NCI-H2107 (cell line): ENCODE data around the gene ANKK1.

Experiments used
- DNase-seq: peaks from one replicate; lab custom pipeline; 2025; lab: John Stamatoyannopoulos, UW

The ANKK1 gene

DNA sequence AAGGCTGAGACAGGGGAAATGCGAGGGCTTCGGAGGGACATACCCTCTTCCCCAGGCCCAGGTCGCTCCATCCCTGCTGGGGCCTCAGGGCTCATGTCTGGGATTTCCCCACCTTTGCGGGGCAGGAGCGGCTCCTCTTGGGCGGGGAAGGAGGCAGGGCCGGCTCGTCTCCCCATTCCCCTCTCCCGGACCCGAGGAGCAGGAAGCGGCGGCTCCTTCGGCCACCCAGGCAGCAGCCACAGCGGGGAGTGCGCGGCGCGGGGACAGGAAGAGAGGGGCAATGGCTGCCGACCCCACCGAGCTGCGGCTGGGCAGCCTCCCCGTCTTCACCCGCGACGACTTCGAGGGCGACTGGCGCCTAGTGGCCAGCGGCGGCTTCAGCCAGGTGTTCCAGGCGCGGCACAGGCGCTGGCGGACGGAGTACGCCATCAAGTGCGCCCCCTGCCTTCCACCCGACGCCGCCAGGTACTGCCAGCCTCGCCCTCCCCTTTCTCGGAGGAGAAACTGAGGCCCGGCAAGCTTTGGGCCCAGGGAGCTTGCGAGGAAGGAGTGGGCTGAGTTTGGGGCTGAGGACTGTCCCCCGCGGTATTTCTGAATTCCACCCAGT is at the start of gene ANKK1:
Gene ANKK1 (plus strand): TSS at position 175 of the 607 bp plus-strand sequence. CDS start 106 bp downstream, at position 281.
- no peak for DNase-seq

GRCh38 chr11:113338730-113339129 is 48.8 kb upstream of the ANKK1 start:
- DNase-seq, result no peak

GRCh38 chr11:113339929-113340589 is 47.5 kb upstream of the ANKK1 start:
- DNase-seq, result no peak

DNA sequence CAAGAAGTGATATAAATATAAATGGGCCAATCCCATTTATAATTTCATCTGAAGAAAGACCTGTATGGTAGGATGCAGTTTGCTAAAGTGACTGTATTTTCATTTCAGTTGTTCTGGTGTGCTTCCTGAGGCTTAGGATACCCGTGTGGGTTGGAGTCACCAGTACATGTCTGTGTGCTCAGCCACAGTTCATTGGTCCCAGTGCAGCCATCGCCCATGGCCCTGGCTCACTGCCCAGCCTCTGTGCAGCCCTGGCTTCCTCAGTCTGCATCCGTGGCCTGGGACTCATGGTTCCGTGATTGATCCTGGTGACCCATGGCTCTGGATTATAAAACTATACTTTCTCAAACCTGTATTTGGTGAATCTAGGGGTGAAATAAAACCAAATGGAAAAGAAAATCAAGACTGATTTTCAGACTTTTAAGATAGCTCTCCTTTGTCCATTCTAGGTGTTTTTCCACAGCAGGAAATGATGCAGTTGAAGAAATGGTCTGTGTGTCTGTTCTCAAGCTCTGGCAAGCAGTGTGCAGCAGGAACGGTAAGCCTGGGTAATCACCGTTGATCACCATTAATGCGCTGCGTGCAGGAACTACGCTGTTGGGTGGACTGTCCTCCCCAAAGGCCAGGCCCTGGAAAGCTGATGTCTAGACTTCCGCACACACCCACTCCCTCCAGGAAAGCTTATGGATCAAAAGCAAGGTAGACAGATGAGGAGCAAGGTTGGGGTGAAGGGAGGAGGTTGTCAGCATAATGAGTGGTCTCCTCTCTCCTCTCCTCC is 46.0 kb upstream of the ANKK1 start:
- no peak for DNase-seq

- DNase-seq, result no peak
Observed at GRCh38 chr11:113345978-113346377, 41.6 kb upstream of the ANKK1 start.

DNA sequence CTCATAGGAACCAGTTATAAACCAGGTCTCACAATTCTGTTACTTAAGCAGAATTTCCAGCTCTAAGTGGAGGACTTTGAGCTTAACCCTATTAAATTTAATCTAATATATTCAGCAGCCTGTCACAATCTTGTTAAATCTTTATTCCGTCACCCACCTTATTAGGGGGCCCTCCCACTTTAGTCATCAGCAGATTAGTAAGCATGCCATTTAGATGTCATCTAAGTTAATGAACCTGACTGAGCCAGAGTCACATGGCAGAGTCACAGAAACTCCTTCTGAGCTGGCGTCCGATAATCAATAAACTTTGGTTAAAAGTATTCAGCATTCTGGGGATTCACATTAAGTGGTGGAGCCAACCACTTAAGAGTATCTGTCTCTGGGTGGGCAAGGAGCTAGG is 38.1 kb upstream of the ANKK1 start:
- no peak for DNase-seq

DNA sequence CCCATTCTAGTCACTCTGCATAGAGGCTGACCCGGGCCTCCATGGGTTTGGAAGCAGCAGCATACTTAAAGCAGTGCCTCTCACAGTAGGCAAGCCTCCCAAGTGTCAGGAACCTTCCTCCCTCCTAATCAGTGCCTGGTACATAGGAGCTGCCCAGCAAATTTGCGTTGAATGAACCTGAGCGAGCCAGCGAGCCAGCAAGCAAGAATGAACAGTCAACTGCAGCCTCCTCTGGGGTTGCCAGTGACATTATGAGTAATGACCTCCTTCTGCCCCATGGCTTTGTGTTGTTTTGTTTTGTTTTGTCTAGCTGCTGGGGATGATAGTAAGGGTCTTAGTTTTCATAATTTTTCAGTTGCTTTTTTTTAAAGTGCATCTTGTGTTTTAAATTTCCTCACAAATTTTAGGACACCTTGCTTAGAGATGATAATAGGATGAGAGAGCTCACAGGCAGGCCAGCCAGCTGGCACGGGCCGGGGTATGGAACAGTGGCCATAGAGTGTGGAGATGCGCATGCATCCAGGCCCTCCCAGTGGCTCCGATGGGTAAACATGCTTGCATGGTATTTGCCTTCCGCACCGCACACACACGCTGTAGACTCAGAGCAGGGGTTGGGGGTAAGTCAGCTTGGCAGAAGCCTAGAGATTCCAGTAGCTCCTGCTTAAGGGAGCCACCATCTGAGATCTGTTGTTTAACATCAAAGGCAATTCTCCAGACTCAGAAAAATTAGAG is 37.1 kb upstream of the ANKK1 start:
- no peak for DNase-seq

DNA sequence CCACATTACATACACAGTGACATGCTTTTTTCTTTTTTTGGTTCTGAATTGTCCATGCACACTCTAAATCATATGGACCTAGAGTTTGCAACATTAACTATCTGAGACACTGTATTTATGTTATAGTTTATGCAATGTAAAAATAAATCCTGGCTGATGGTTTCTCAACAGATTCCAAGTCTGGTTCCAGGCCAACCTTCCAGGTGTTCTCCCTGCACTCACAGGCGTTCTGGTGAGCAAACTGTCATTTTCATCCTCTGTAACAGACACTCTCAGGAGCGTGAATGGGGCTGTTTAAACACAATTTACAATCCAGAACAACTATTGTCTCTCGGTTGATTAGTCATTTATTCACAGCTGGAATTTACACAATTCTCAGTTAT is 36.5 kb upstream of the ANKK1 start:
- DNase-seq, result no peak

GRCh38 chr11:113351480-113351879 is 36.1 kb upstream of the ANKK1 start:
- DNase-seq, result no peak

DNA sequence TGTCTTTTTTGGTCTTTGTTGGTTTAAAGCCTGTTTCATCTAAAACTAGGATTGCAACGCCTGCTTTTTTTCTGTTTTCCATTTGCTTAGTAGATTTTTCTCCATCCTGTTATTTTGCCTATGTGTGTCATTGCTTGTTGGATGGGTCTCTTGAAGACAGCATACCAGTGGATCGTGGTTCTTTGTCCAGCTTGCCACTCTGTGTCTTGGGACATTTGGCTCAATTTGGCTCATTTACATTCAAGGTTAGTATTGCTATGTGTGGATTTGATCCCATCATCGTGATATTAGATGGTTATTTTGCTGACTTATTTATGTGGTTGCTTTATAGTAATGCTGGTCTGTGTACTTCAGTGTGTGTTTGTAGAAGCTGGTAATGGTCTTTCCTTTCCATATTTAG is 31.4 kb upstream of the ANKK1 start:
- no peak for DNase-seq

GRCh38 chr11:113363406-113363805 is 24.2 kb upstream of the ANKK1 start:
- DNase-seq, result no peak

DNA sequence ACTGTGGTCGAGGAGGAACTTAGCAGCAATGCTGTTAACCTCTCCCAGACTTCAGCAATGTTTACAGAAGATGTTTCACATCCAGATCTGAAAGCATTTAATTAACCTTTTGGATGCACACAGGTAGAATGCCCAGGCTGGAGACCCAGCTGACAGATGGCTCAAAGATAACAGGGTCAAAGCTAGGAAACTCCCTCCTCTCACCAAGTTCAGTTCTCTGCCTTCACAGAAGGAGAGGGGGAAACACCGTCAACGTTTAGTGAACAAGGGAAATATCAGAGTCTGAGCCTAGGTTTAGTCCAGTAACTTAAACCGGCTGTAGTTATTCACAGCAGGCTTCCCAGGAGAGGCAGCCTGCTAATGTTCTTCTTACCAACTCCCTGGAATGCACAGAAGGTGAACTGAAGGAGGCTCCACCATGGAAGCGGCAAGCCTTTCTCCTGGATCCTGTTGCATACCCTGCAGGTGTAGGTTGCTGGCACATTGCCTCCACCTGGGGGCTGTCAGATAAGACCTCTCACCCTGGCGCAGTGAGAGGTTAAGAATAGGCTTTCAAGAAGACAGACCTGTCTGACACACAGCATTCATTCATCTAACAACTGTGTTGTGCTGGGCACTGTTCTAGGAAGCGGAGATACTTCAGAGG is 23.5 kb upstream of the ANKK1 start:
- DNase-seq, result no peak

DNA sequence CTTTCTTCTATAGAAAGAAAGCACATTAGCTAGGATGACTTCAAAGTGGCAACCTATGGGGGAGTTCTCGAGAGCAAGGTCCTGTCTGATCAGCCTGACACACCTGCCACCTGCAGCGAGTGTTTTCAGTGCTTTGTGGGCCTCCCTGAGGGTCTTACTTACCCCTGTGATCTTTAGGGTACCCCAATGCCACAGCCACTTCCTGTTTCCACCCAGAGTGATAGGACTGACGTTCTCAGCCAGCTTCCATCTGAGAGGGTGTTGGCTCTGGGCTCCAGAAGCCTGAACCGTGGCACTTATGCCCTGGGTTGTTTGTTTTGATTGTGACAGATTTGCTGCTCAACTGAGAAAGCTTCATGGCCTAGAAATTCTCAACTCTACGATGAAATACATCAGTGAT is 21.7 kb upstream of the ANKK1 start:
- DNase-seq, result no peak

GRCh38 chr11:113369411-113369810 is 18.2 kb upstream of the ANKK1 start:
- no peak for DNase-seq

- DNase-seq, result no peak
Observed at GRCh38 chr11:113370634-113371033, 16.9 kb upstream of the ANKK1 start.

DNA sequence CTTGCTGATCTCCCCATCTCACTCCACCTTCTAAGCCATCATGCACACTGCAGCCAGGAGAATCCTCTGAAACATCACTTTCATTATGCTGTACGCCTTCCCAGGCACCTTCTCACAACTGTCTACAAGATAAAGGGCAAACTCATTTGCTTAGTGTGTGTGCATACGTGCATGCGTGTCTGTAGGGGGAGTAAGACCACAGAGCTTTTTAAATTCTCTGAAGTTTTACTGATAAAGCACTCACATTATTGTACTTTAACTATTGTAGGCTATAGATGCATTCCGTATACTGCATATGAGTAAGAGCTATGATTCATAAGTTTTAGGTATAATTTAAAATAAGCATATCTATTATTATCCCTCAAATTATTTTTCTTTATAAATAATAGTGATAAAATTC is 15.3 kb upstream of the ANKK1 start:
- no peak for DNase-seq

DNA sequence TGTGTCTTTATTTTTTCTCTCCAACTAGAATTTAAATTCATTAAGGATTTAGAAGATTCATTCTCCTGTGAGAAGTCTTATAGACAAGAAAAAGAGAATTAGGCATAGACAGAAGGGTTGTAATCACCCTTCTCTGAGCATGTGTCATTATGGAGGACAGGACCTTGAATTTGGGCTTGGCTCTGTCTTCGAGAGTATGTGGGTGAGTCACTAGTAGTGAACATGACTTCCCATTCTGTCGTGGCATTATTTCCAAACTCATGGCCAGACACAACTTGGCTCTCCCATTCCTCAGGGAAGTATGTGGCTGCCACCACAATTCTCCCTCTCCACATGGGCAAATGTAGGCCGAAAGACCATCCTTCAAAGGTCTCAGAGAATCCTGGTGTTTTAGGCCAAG is 14.3 kb upstream of the ANKK1 start:
- DNase-seq, result no peak

- DNase-seq, result no peak
Observed at GRCh38 chr11:113373981-113374560, 13.5 kb upstream of the ANKK1 start.

GRCh38 chr11:113375402-113375801 is 12.2 kb upstream of the ANKK1 start:
- DNase-seq, result no peak

DNA sequence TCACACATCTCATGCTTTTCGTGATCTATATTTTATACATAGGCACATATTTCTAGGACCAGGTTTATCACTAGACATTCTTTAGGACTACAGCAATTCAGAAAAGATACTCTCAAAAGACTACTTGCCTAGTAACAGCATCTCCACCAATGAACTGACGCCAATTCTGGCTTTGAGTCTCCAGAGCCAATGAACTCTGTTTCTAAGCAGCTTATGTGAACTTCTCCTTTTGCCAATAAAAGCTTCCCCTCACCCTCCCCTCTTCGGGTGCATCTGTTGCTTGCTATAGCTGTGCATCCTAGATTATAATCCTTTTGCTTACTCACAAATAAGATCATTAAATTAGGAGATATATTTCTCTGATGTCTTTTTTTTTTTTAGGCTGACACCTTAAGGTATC is 11.4 kb upstream of the ANKK1 start:
- no peak for DNase-seq

GRCh38 chr11:113377681-113378412 is 9.7 kb upstream of the ANKK1 start:
- no peak for DNase-seq
